Endothelial cell (in vitro differentiated cells): ENCODE measurements around the gene C17orf107. TPM values are rescaled to one million over a fixed set of nuclear protein-coding genes. Genes with fewer than 3 reads are reported as not detected.
"Not testable (repeated sequence)": the region's sequence is repeated elsewhere in the genome, so short reads cannot be mapped to it uniquely, and the experiment has no call there.

Experiments
- DNase-seq: peaks from one replicate; pipeline ENCODE4 v3.0.0; 2021; ENCODE audit warnings: low spot score
- H3K27ac Mint-ChIP-seq: one replicate; pipeline ENCODE4 v1.8.0; 2021; ENCODE audit warnings: mixed read lengths, inconsistent platforms; ENCODE audit not compliant: unreplicated experiment
- H3K27me3 Mint-ChIP-seq: one replicate; pipeline ENCODE4 v1.8.0; 2021; ENCODE audit warnings: mild to moderate bottlenecking, moderate library complexity, mixed read lengths, inconsistent platforms; ENCODE audit not compliant: unreplicated experiment
- H3K36me3 Mint-ChIP-seq: one replicate; pipeline ENCODE4 v1.8.0; 2021; ENCODE audit warnings: mild to moderate bottlenecking, low read depth, mixed read lengths, inconsistent platforms; ENCODE audit not compliant: unreplicated experiment
- H3K4me1 Mint-ChIP-seq: one replicate; pipeline ENCODE4 v1.8.0; 2021; ENCODE audit warnings: mild to moderate bottlenecking, mixed read lengths, inconsistent platforms; ENCODE audit not compliant: unreplicated experiment
- H3K4me3 Mint-ChIP-seq: one replicate; pipeline ENCODE4 v1.8.0; 2021; ENCODE audit warnings: mild to moderate bottlenecking, mixed read lengths, inconsistent platforms; ENCODE audit not compliant: unreplicated experiment
- H3K9me3 Mint-ChIP-seq: one replicate; pipeline ENCODE4 v1.8.0; 2021; ENCODE audit warnings: mixed read lengths, inconsistent platforms; ENCODE audit not compliant: unreplicated experiment
- CTCF ChIP-seq: fragments of 200-600 bp; sonication (generic); IDR thresholded peaks from one replicate; pipeline ENCODE4 v1.5.0; 2021; ENCODE audit warnings: antibody characterized with exemption; ENCODE audit not compliant: unreplicated experiment
- total RNA-seq: library from RNA; stranded (reverse); fragmentation: NEBNext Ultra II Directional; extraction: Animal tissue kit (Norgen Biotek cat#: 25700); gene quantifications from one replicate; pipeline ENCODE4 v1.2.1, GENCODE V29; 2021; ENCODE audit not compliant: unreplicated experiment

Gene C17orf107
- total RNA-seq, 1 donor from 2014 or later: 2.3 TPM

GRCh38 chr17:4863321-4863720 is 36.0 kb upstream of the C17orf107 start:
- DNase-seq: no peak
- Mint-ChIP-seq H3K4me1 (peaks cover 36% of the 10 kb centered on the region), H3K9me3 (no peaks in the 10 kb centered on the region), H3K4me3 (no peak overlapping the region), H3K36me3 (peaks cover 10% of the 10 kb centered on the region), H3K27ac (no peak overlapping the region), H3K27me3 (no peaks in the 10 kb centered on the region)
- no peak for TF ChIP-seq CTCF

GRCh38 chr17:4867535-4867934 is 31.8 kb upstream of the C17orf107 start:
- DNase-seq, H3K27ac Mint-ChIP-seq, H3K4me3 Mint-ChIP-seq, H3K27me3 Mint-ChIP-seq, H3K9me3 Mint-ChIP-seq, H3K4me1 Mint-ChIP-seq: not testable (repeated sequence)
- H3K36me3 Mint-ChIP-seq: peaks cover 11% of the 10 kb centered on the region

- DNase-seq, H3K9me3 Mint-ChIP-seq, H3K27ac Mint-ChIP-seq, H3K27me3 Mint-ChIP-seq, H3K4me3 Mint-ChIP-seq, H3K4me1 Mint-ChIP-seq: not testable (repeated sequence)
- peaks cover 14% of the 10 kb centered on the region for H3K36me3 Mint-ChIP-seq
Observed at GRCh38 chr17:4869058-4869998, 30.0 kb upstream of the C17orf107 start.

- no peak for TF ChIP-seq CTCF
- DNase-seq: no peak
- no peaks in the 10 kb centered on the region for H3K27me3 Mint-ChIP-seq
- H3K4me1 Mint-ChIP-seq: peaks cover 15% of the 10 kb centered on the region
- no peak overlapping the region for H3K4me3 Mint-ChIP-seq
- no peak overlapping the region for H3K27ac Mint-ChIP-seq
- H3K36me3 Mint-ChIP-seq: peaks cover 20% of the 10 kb centered on the region
- no peaks in the 10 kb centered on the region for H3K9me3 Mint-ChIP-seq
Observed at GRCh38 chr17:4870855-4871254, 28.5 kb upstream of the C17orf107 start.

- H3K9me3 Mint-ChIP-seq: no peaks in the 10 kb centered on the region
- H3K4me1 Mint-ChIP-seq: peaks cover 20% of the 10 kb centered on the region
- TF ChIP-seq CTCF: no peak
- H3K4me3 Mint-ChIP-seq: peak overlapping the region; percentile 43
- no peak overlapping the region for H3K27ac Mint-ChIP-seq
- H3K27me3 Mint-ChIP-seq: peaks cover 1% of the 10 kb centered on the region
- peaks cover 25% of the 10 kb centered on the region for H3K36me3 Mint-ChIP-seq
- no peak for DNase-seq
Observed at GRCh38 chr17:4872786-4873185, 26.6 kb upstream of the C17orf107 start.

GRCh38 chr17:4877089-4877488 is 22.2 kb upstream of the C17orf107 start:
- H3K27ac Mint-ChIP-seq: no peak overlapping the region
- TF ChIP-seq CTCF: no peak

More at GRCh38 chr17:4877089-4877488, 22.2 kb upstream of the C17orf107 start:
- Mint-ChIP-seq H3K9me3 (no peaks in the 10 kb centered on the region), H3K36me3 (peaks cover 29% of the 10 kb centered on the region), H3K4me1 (peaks cover 20% of the 10 kb centered on the region), H3K27me3 (peaks cover 1% of the 10 kb centered on the region), H3K4me3 (no peak overlapping the region)
- no peak for DNase-seq
